GM12864 (cell line): Measurements from ENCODE around the gene MLN.

Source experiments
- DNase-seq: peaks from one replicate; pipeline ENCODE4 v3.0.0-alpha.2; 2011; ENCODE audit warnings: low read depth
- H3K4me3 ChIP-seq: 2 replicates; pipeline ENCODE4 v1.5.1; 2011; ENCODE audit warnings: mild to moderate bottlenecking, low read depth, low read length, control low read depth
- TF ChIP-seq, protein P1 (sequence below): IDR thresholded peaks from 2 replicates; pipeline ENCODE4 v1.5.1; 2011; ENCODE audit warnings: low read depth, mild to moderate bottlenecking, moderate library complexity, low read length, control low read depth, inconsistent platforms; ENCODE audit errors: missing control alignments

The MLN gene

DNA sequence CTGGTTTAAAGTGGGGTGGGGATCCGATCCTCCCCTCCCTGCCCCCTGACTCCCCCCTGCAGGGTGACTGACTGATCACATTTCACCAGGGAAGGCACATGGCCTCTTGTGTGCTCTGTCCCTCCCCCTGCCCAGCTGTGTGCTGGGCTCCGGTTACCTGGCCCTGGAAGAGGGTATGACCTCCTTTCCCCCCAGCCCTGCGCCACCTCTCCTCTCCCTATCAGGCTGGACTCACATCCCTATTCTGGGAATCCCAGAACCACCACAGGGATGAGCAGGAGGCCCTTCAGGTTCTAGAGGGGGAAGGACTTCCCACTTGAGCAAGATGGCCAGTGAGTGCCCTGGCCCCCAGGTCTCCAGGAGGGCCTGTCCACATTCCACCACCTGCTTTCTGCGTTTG, 55.0 kb downstream of the MLN start:
- no peak overlapping the region for H3K4me3 ChIP-seq
- TF ChIP-seq, protein P1, sequence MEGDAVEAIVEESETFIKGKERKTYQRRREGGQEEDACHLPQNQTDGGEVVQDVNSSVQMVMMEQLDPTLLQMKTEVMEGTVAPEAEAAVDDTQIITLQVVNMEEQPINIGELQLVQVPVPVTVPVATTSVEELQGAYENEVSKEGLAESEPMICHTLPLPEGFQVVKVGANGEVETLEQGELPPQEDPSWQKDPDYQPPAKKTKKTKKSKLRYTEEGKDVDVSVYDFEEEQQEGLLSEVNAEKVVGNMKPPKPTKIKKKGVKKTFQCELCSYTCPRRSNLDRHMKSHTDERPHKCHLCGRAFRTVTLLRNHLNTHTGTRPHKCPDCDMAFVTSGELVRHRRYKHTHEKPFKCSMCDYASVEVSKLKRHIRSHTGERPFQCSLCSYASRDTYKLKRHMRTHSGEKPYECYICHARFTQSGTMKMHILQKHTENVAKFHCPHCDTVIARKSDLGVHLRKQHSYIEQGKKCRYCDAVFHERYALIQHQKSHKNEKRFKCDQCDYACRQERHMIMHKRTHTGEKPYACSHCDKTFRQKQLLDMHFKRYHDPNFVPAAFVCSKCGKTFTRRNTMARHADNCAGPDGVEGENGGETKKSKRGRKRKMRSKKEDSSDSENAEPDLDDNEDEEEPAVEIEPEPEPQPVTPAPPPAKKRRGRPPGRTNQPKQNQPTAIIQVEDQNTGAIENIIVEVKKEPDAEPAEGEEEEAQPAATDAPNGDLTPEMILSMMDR = no peak
- DNase-seq = no peak

DNA sequence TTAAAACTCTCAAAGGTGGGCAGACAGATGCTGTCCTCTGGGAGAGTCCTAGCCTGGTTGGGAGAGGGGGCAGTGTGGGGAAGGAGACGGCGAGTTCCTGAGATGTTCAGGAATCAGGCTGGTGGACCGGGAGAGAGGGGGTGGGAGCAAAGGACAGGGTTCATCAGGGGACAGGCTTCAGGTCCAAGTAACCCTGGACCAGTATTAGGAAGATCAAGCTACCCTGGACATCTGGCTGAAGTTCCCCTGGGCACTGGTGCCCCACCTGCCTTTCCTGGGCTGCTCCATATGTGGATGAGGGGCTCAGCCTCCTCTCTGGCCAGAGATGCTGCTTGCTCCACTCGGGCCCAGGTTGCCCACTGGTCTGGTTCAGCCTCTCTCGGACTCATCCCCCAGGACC, 56.0 kb downstream of the MLN start:
- no peak overlapping the region for H3K4me3 ChIP-seq
- no peak for DNase-seq
- TF ChIP-seq, protein P1 = no peak

DNA sequence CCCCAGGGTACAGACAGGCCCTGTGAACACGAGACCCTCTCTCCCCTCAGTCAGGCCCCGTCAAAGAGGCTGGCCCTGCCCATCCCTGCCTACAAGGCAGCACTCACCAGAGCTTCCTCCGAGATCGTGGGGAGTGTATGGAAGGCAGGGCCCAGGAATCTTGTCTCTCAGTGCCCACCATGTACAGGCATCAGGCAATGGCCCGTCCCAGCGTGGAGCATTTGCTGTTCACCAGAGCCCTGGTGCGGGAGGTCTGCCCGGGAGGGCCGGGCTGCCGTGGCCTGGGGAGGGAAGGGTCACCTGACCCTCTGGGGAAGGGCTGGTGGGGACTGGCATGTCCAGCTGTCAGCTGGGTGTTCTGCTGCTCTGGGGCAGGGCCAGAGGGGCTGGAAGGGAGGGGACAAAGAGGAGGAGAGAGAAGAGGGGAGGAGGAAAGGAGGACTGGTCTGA, 57.1 kb downstream of the MLN start, which contains the start of gene IP6K3:
Gene IP6K3, minus strand, starts transcription at position 255 of the 450 bp plus-strand sequence. CDS start 11,429 bp downstream, outside the sequence.
- DNase-seq = no peak
- TF ChIP-seq, protein P1 = no peak
- no peak within 1 kb of the TSS for H3K4me3 ChIP-seq

DNA sequence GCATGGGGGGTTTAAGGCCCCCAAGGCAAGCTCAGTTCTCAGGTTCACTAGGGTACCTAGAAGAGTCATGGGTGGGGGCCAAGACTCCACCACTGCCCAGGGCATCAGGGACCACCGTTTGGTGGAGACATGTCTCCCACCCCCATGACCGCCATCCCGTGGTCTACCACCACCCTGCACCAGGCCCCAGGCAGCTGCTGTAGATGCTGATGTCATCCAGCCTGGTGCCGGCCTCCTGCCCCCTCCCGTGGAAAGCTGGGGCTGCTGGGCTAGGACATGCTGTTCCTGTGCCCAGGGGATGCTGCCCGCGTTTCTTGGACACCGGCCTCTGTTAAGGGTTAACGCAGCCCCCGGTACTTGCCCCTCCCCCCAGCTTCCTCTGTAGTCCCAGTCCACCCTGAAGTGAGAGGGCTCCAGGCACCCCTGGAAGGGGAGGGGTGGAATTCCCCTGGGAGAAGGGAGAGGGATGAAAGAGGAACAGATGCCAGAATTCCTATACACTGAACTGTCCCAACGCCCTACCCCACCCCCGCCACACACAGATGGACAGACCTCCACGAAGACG, 57.7 kb downstream of the MLN start:
- DNase-seq = no peak
- H3K4me3 ChIP-seq = no peak overlapping the region
- TF ChIP-seq, protein P1 = no peak

DNA sequence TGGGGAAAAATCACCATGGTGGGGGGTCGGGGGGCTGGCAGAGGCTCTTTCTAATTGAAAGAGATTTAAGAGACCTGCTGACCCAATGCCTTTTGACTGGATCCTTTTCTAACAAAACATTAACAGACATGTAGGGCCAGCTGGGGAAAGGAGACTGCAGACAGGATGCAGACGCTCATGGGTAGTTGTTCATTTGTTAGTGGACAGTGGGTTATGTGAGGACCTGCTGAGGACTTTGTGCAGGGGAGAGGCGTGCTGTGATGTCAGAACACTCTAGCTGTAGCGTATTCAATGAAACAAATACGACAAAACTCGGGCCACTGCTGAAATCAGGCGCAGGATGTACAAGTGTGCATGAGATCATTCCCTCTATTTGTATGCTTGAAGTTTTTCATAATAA, 58.3 kb downstream of the MLN start:
- no peak overlapping the region for H3K4me3 ChIP-seq
- DNase-seq = no peak
- TF ChIP-seq, protein P1 = no peak

DNA sequence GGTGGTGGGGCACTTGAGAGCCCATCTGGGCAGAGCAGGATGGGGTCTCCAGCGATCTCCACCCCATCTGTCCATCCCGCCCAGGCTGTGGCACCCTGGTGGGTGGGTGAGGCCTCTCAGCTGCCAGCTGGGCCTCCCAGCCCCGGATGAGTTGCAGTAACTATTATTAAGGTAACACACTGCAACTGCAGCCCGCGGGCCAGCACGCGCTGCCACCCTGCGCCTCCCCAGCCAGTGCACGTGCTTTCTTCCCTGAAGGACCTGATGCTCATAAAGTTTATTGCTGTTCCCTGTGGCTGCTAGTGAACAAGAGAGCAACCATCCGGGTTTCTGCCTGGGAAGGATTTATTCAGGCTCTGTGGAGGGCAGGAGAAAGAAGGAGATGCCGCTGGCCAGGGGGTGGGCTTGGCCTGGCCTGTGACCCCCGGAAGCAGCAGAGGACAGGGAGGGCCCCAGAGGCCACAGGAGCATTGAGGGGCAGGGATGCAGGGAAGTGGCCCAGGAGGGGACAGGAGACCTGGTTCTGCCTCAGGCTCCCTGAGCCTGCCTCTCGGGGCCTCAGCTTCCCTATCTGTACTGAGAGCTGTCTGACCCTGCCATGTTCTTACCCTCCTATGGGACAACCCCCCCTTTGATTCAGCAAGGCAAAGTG, 58.8 kb downstream of the MLN start:
- TF ChIP-seq, protein P1 = no peak
- H3K4me3 ChIP-seq = no peak overlapping the region
- no peak for DNase-seq
